Lung (tissue), 12 donors: ENCODE data around the gene ZBTB47. TPM values are rescaled to one million over a fixed set of nuclear protein-coding genes. Genes with fewer than 3 reads are reported as not detected.

Experiments used
- ATAC-seq: fragments of 200-7000 bp; cut with Tn5 transposase; one replicate; pipeline ENCODE4 v1.9.1; 2020; ENCODE audit warnings: moderate number of reproducible peaks; ENCODE audit not compliant: insufficient read depth, low FRiP score
- DNase-seq, 3 donors: peaks; one replicate each; pipeline ENCODE4 v3.0.0-alpha.2; 2013 to 2017
- H3K27ac ChIP-seq, 2 donors: one replicate each; pipeline ENCODE4 v1.5.1; 2013; ENCODE audit warnings: mild to moderate bottlenecking in 2 of 2, moderate library complexity in 2 of 2, control low read depth in 1 of 2, inconsistent platforms in 1 of 2, low read depth in 1 of 2, low read length in 1 of 2
- H3K27me3 ChIP-seq, 3 donors: one replicate each; pipeline ENCODE4 v1.5.1; 2013; ENCODE audit warnings: low read length in 2 of 3; ENCODE audit not compliant: control insufficient read depth in 3 of 3, insufficient read depth in 3 of 3
- H3K36me3 ChIP-seq, 4 donors: one replicate each; pipeline ENCODE4 v1.5.1; 2013; ENCODE audit warnings: low read length in 4 of 4, mild to moderate bottlenecking in 1 of 4, moderate library complexity in 1 of 4; ENCODE audit not compliant: control insufficient read depth in 4 of 4, insufficient read depth in 4 of 4
- H3K4me1 ChIP-seq, 5 donors: one replicate each; pipeline ENCODE4 v1.5.1; 2013; ENCODE audit warnings: low read length in 5 of 5, mild to moderate bottlenecking in 2 of 5, moderate library complexity in 1 of 5; ENCODE audit not compliant: control insufficient read depth in 5 of 5, insufficient read depth in 5 of 5
- H3K4me3 ChIP-seq: one replicate; pipeline ENCODE4 v1.5.1; 2013; ENCODE audit warnings: mild to moderate bottlenecking, control low read depth, moderate library complexity
- H3K9ac ChIP-seq, 2 donors: one replicate each; pipeline ENCODE4 v1.5.1; 2013; ENCODE audit warnings: low read length in 2 of 2, control low read depth in 1 of 2; ENCODE audit not compliant: insufficient read depth in 1 of 2
- H3K9me3 ChIP-seq, 4 donors: one replicate each; pipeline ENCODE4 v1.5.1; 2013; ENCODE audit warnings: low read length in 3 of 4, mild to moderate bottlenecking in 1 of 4, moderate library complexity in 1 of 4; ENCODE audit not compliant: control insufficient read depth in 4 of 4, insufficient read depth in 3 of 4
- WGBS, 2 donors: extraction: QIAGEN DNeasy Blood & Tissue Kit; methylation state at CpG; one replicate each; pipeline ENCODE4 v1.1.7; 2013; 5-methylcytosine and 5-hydroxymethylcytosine counted together
- polyA plus RNA-seq, 2 donors: library from polyadenylated mRNA; stranded (reverse); fragments of 200-250 nt; gene quantifications; one replicate each; pipeline ENCODE4 v1.2.1, GENCODE V29; 2013
- total RNA-seq, 2 donors: library from RNA; depleted of rRNA in 1 of 2; stranded (reverse); fragments of >200 nt in 1 of 2; gene quantifications; one replicate each; pipeline ENCODE4 v1.2.1, GENCODE V29; 2014 to 2021
- TF ChIP-seq, protein P1 (sequence below): IDR thresholded peaks from 2 replicates; pipeline ENCODE4 v1.5.1; 2012; ENCODE audit warnings: mild to moderate bottlenecking; ENCODE audit errors: control extremely low read depth, extremely low read depth
- donor health status: control.
- donor health status: control.
- donor health status: Bipolar disorder and iron deficiency.
- donor health status: healthy.
- donor health status: DM: yes; HTN: yes; CAD: no.

Gene ZBTB47
- total and polyA plus RNA-seq, 4 donors = 8.6 to 34.1 (median 15.8) TPM

DNA sequence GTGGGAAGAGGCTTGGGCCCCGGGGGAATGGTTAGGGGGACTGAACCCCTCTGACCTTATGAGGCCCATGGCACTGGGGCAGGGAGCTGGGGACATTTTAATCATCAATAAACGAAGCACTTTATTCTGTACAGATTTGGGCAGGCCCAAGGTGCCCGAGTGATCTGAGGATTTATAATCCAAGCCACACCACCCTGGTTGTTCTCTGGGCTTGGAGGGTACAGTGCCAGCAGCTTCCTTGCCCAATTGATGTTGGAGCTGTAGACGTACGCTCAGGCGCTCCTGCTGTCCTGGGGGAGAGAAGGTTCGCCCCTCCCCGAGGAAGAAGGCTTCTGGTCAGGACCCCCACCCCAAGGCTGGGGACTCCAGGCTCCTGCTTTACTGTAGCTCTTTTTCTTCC is 12.5 kb downstream of the ZBTB47 start:
- no peaks in the 10 kb centered on the region for H3K27me3 ChIP-seq
- H3K4me1 ChIP-seq = peaks cover 0 to 7% (median 0%) of the 10 kb centered on the region in 5 donors
- DNase-seq (peak in 1 of 3 donors; percentile 8), ATAC-seq (no peak)
- peak overlapping the region in 1 of 2 donors; percentile 47 for H3K27ac ChIP-seq
- no peak overlapping the region for H3K9ac ChIP-seq
- H3K9me3 ChIP-seq = peaks cover 0 to 6% (median 1%) of the 10 kb centered on the region in 4 donors
- no peak overlapping the region for H3K4me3 ChIP-seq
- TF ChIP-seq, protein P1, sequence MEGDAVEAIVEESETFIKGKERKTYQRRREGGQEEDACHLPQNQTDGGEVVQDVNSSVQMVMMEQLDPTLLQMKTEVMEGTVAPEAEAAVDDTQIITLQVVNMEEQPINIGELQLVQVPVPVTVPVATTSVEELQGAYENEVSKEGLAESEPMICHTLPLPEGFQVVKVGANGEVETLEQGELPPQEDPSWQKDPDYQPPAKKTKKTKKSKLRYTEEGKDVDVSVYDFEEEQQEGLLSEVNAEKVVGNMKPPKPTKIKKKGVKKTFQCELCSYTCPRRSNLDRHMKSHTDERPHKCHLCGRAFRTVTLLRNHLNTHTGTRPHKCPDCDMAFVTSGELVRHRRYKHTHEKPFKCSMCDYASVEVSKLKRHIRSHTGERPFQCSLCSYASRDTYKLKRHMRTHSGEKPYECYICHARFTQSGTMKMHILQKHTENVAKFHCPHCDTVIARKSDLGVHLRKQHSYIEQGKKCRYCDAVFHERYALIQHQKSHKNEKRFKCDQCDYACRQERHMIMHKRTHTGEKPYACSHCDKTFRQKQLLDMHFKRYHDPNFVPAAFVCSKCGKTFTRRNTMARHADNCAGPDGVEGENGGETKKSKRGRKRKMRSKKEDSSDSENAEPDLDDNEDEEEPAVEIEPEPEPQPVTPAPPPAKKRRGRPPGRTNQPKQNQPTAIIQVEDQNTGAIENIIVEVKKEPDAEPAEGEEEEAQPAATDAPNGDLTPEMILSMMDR = no peak
- WGBS, 2 donors = 76 to 84% methylated on average over 8 of the region's 8 CpGs
- no peaks in the 10 kb centered on the region for H3K36me3 ChIP-seq

DNA sequence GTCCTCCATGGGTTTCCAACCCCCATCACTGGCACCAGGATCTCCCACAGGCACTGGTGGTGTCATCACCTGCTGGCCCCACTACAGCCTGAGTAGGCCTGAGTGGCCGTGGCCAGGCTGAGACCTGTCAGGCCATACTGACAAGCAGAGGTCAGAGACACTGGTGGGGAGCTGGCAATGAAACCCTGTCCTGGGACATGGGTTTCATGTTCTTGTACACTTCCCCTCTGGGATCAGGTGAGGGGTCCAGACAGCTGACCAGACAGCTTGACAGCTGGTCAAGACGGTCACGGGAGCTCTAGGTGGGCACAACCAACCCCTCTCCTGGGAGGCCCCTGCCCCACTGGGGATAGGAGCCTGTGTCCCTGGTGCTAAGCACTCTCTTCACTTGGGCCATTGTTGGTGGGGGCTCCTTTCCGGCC is 13.1 kb downstream of the ZBTB47 start:
- ATAC-seq (no peak), DNase-seq (no peak)
- Histone ChIP-seq H3K36me3 (no peaks in the 10 kb centered on the region), H3K9me3 (peaks cover 0 to 6% (median 1%) of the 10 kb centered on the region in 4 donors), H3K27me3 (no peaks in the 10 kb centered on the region), H3K9ac (no peak overlapping the region), H3K4me1 (peaks cover 0 to 7% (median 0%) of the 10 kb centered on the region in 5 donors), H3K27ac (peak overlapping the region in 1 of 2 donors; percentile 47), H3K4me3 (no peak overlapping the region)
- 71 to 76% methylated on average over 4 of the region's 4 CpGs for WGBS, 2 donors
- TF ChIP-seq, protein P1 = no peak

DNA sequence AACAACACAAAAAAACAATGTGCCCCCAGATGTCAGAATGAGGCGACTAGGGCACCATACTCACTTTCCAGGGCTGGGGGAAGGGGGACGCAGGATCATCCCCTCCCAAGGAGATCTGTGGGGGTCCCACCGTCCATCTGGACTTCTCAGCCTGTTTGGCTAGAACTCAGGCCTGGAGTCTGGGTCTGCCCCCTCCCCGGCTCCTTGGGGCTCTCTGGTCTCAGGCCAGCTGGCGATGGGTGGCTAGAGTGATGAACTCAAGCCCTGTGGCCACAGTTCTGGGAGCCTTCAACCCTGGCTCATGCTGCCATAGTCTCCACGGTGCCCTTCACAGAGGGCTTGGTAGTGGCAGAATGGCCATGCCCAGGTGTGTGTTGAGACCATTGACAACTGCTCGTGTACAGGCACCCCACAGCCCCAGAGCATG is 13.6 kb downstream of the ZBTB47 start:
- H3K27ac ChIP-seq = peak overlapping the region in 1 of 2 donors; percentile 47
- 70 to 84% methylated on average over 7 of the region's 7 CpGs for WGBS, 2 donors
- H3K36me3 ChIP-seq = no peaks in the 10 kb centered on the region
- TF ChIP-seq, protein P1 = no peak
- H3K4me3 ChIP-seq = no peak overlapping the region
- H3K9ac ChIP-seq = no peak overlapping the region
- ATAC-seq (no peak), DNase-seq (no peak)
- peaks cover 0 to 6% (median 1%) of the 10 kb centered on the region in 4 donors for H3K9me3 ChIP-seq
- H3K4me1 ChIP-seq = peaks cover 0 to 7% (median 0%) of the 10 kb centered on the region in 5 donors
- no peaks in the 10 kb centered on the region for H3K27me3 ChIP-seq
